Loucy (cell line): ENCODE results near the gene RAPGEF2.

Source experiments
- CTCF ChIP-seq: fragments of 200-600 bp; sonication (generic); conservative IDR thresholded peaks from 2 replicates; pipeline ENCODE4 v1.5.1; 2014; ENCODE audit warnings: mild to moderate bottlenecking, antibody characterized with exemption, low read length
- EZH2phosphoT487 ChIP-seq: fragments of 200-600 bp; IDR thresholded peaks from 2 replicates; pipeline ENCODE4 v1.6.1; 2018; ENCODE audit warnings: antibody characterized with exemption, mild to moderate bottlenecking, moderate library complexity, borderline replicate concordance

- TF ChIP-seq CTCF: no peak
- TF ChIP-seq EZH2phosphoT487: no peak
These were observed 280.1 kb downstream of the RAPGEF2 start for GRCh38 chr4:159382856-159383561.
